Effector CD8-positive, alpha-beta T cell (primary cell): Measurements from ENCODE around the gene ABCC6.
"Not testable (repeated sequence)": the region's sequence is repeated elsewhere in the genome, so short reads cannot be mapped to it uniquely, and the experiment has no call there.

Source experiments
- DNase-seq: peaks from one replicate; lab custom pipeline; 2025; lab: John Stamatoyannopoulos, UW

ABCC6 gene

DNA sequence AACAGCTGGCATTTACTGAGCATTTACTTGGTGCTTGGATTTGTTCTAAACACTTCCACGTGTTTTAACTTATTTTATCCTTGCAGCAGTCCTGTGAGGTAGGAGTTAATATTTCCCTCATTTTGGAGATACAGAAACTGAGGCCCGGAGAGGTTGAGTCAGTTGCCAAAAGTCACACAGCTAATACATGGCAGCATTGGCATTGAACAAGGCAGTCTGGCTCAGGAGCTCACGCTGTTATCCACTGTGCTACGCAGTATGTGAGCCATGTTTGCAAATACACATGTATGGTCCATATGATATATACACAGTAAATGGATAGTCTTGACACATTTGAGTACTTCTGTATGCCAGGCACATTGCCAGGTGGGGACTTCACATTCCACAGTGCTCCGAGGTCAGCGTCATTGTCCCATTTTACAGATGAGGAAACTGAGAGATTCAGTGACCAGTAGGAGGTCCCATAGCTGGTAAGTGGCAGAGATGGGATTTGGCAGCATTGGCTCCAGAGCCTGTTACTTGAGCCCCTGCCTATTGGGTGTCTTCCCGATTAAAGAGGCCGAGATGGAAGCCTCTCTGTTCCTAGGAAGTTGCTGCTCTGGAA lies 110.7 kb downstream of the ABCC6 start:
- DNase-seq = no peak

DNA sequence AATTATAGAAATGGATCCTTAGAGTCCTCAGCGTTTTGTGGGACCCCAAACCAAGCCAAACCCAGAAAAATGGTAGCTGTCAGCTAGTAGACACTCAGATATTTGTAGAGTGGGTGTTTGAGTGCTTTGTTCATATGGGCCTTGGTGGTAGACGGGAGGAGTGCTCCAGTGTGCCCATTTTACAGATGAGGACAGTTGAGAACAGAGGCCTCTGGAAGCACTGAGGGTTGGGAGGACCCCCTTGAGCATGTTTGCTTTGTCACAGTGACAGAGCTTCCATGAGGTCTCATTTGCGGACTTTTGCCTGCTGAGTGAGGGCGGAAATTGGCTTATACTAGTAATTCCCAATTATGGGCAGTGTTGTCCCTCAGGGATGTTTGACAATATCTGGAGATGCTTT lies 111.7 kb downstream of the ABCC6 start:
- no peak for DNase-seq

DNA sequence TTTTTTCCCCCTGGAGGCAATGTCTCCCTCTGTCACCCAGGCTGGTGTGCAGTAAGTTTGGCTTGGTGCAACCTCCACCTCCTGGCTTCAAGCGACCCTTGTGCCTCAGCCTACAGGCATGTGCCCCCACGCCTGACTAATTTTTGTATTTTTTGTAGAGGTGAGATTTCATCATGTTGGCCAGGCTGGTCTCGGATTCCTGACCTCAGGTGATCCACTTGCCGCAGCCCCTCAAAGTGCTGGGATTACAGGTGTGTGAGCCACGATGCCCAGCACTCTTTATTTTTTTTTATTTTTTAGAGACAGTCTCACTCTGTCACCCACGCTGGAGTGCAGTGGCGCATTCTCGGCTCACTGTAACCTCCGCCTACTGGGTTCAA lies 113.2 kb downstream of the ABCC6 start:
- DNase-seq = no peak

DNA sequence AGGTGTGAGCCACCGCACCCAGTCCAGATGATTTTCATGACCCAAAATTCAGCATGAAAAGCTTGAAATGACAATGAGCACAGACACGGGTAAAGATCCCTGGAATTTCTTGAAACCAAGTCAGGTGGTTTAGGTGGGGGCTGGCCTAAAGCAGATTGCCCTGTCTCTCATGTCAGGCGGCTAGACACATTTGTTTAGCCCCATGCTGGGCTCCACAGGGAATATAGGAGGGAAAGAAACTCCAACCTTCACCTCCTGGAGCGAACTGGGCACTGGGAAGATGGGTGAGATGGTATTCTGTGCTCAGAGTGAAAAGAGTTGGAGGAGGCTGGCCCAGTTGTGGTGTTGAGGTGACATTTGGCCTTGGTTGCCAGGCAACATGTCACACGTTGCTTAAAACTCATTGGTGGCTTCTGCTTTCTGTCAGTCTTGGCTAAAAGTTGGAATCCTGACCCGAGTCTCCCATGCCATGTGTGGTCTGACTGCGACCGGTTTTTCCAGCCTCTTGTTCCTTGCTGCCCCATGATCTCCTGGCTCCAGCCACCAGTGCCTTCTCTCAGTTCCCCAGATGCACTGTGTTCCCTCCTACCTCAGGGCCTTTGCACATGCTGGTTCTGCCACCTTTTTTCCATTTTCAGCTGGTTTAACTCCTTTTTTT lies 113.7 kb downstream of the ABCC6 start:
- DNase-seq = no peak

DNA sequence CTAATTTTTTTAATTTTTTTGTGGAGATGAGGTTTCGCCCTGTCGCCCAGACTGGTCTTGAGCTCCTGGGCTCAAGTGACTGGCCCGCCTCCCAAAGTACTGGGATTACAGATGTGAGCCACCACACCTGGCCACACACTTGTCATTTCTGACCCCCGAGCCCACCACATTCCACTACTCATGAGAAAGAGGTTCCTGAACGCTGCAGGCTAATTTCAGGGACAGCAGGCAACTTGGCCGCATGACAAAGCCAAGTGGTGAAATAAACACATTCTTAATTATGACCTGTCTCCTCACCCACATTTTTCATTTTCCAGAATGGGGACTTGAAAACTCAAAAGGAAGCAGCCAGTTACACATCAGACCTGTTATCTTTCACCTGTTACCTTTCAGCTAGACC lies 114.5 kb downstream of the ABCC6 start:
- no peak for DNase-seq

DNA sequence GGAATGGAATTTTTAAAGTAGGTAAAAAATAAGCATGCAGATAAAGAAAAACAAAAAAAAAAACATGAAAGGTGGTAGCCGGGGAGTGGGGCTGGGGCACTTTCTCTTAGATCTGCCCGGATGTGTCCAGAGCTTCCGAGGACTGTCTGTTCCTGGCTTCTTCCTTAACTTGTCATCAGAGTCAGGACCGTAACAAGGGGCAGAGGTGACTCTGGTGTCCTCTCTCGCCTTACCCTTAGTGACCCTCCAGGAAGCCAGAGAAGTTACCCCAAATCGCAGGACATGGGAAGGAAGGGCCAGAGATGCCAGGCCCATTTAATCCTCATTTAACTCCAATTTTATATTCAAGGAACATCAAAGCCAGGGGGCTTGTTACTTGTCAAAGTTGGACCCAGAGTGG lies 115.5 kb downstream of the ABCC6 start:
- no peak for DNase-seq

DNA sequence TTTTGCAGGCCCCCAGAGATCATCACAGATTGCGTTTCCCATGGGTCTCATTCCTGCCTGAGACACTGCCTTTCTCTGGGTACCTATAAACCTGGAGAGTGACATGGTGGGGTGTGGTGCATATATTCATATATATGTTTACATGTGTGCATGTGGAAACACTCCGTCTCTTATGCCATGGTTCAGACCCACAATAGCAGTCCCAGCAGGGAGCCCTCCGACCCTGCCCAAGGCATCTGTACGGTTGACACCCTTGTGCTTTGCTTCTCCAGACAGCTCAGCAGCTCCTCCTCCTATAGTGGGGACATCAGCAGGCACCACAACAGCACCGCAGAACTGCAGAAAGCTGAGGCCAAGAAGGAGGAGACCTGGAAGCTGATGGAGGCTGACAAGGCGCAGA lies 116.8 kb downstream of the ABCC6 start:
- DNase-seq = no peak

DNA sequence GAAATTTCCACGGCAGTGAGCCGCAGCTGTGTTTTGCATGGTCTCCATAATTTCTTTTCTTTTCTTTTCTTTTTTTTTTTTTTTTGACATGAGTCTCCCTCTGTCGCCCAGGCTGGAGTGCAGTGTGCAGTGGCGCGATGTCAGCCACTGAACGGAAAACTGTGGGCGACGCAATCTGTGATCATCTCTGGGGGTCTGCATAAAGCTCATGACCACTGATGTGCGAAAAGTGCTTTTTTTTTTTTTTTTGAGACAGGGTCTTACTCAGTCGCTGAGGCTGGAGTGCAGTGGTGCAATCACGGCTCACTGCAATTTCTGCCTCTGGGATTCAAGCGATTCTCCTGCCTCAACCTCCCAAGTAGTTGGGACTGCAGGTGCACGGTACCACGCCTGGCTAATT lies 117.6 kb downstream of the ABCC6 start:
- DNase-seq = no peak

DNA sequence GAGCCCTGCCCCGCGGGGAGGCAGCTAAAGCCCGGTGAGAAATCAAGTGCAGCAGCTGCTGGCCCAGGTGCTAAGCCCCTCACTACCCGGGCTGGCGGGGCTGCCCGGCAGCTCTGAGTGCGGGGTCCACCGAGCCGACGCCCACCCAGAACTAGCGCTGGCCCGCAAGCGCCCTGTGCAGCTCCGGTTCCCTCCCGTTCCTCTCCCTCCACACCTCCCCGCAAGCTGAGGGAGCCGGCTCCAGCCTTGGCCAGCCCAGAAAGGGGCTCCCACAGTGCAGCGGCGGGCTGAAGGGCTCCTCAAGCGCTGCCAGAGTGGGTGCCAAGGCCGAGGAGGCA lies 118.5 kb downstream of the ABCC6 start:
- not testable (repeated sequence) for DNase-seq

DNA sequence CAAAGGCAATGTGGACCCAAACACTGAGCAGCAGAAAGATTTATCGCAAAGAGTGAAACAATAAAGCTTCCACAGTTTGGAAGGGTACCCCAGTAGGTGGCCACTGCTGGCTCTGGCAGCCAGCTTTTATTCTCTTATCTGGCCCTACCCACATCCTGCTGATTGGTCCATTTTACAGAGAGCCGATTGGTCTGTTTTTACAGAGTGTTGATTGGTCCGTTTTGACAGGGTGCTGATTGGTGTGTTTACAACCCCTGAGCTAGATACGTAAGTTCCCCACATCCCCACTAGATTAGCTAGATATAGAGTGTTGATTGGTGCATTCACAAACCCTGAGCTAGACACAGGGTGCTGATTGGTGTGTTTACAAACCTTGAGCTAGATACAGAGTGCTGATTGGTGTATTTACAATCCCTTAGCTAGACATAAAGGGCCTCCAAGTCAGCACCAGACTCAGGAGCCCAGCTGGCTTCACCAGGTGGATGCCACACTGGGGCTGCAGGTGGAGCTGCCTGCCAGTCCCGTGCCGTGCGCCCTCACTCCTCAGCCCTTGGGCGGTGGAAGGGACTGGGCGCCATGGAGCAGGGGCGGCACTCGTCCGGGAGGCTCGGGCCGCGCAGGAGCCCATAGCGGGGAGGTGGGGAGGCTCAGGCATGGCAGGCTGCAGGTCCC lies 119.0 kb downstream of the ABCC6 start:
- not testable (repeated sequence) for DNase-seq

DNA sequence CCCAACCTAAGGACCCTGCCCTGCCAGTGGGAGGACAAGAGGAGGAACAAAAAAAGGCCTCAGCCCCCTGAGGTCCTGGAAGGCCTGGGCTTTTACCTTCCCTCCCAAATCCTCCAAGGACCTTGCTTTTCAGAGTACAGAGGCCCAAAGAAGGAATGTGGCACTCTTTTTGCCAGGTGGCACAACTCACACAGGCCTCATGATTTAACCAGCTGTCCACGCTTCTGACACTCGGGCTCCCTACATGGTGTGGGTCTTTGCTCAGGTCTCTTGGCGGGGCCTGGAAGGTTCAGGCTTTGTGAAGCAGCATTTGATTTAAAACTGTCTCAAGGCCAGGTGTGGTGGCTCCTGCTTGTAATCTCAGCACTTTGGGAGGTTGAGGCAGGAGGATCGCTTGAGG lies 120.6 kb downstream of the ABCC6 start:
- DNase-seq = no peak

DNA sequence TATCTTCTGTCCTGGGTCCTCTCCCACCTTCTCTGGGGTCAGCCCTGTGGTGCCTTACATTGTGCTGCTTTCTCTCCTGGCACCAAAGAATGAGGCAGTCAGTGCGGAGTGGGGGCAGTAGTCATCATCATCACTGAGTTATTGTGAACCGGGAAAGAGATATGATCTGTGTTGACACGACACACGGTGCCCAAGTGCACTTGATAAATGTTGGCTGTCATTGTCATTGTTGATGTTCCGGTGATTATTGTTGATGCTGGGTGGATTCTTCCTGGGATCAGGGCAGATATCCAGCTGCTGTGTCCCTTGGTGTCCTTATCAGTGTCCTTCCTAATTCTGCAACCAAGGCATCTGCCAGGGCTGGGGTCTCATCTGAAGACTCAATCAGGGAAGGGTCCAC lies 121.7 kb downstream of the ABCC6 start:
- DNase-seq = no peak

DNA sequence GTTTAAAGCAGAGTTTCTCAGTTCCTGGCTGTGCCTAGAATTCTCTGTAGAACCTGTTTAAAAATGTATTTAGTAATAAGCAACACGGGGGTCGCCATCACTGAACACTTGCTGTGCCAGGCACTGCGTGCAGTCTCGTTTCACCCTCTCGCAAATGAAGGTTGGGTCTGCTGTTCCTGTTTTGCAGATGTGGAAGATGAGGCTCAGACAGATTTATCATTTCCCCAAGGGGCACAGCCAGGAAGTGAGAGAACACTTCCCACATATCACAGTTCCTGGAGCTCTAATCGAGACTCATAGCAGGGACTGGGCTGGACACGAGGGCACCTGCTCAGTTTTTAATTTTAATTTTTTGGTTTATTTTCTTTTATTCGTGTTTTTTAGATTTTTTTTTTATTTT lies 122.7 kb downstream of the ABCC6 start:
- no peak for DNase-seq

DNA sequence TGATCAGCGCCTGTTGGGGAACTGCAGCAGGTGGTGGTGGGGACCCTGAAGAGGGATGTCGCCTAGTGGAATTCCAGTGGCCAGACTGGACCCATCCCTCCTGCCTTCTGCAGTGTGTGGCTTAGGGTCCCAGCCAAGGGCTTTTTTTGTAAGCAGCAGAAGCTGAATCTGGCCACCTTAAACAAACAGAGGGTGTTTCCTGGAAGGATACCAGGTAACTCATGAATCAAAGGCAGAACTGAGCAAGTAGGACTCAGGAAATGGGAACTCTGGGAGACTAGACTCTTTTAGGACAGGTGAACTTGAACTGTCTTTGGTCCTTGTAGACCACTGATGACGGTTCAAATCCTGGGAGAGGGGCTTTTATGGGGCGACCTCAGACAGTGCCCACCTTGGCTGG lies 124.0 kb downstream of the ABCC6 start:
- no peak for DNase-seq
